Transverse colon (tissue), 4 donors: ENCODE measurements around the gene CDK14. TPM values are rescaled to one million over a fixed set of nuclear protein-coding genes. Genes with fewer than 3 reads are reported as not detected.

Experiments used
- DNase-seq: peaks from one replicate; pipeline ENCODE4 v3.0.0-alpha.2; 2019
- H3K27ac ChIP-seq, 4 donors: fragments of 200-600 bp; sonication (generic); 2 replicates each; pipeline ENCODE4 v1.5.1; 2016 to 2018; ENCODE audit warnings: inconsistent platforms in 4 of 4
- H3K27me3 ChIP-seq: fragments of 200-600 bp; sonication (generic); 2 replicates; pipeline ENCODE4 v1.5.1; 2017; ENCODE audit warnings: inconsistent platforms
- H3K36me3 ChIP-seq, 4 donors: fragments of 200-600 bp; sonication (generic); 2 replicates each; pipeline ENCODE4 v1.5.1; 2017 to 2019; ENCODE audit warnings: inconsistent platforms in 4 of 4
- H3K4me1 ChIP-seq, 4 donors: fragments of 200-600 bp; sonication (generic); 2 replicates each; pipeline ENCODE4 v1.5.1; 2017 to 2020; ENCODE audit warnings: inconsistent platforms in 4 of 4
- H3K4me3 ChIP-seq, 4 donors: fragments of 200-600 bp; sonication (generic); 1 replicate in 1 of 4; 2 replicates in 3 of 4; pipeline versions ENCODE4 v1.5.1 to v1.6.1; 2017 to 2019; ENCODE audit warnings: inconsistent platforms in 4 of 4
- H3K9me3 ChIP-seq, 2 donors: fragments of 200-600 bp; sonication (generic); 2 replicates each; pipeline ENCODE4 v1.5.1; 2017 to 2019; ENCODE audit warnings: inconsistent platforms in 2 of 2
- CTCF ChIP-seq, 5 experiments: fragments of 200-600 bp in 3 of 5; fragments of 450-650 bp in 2 of 5; sonication (generic) in 3 of 5; IDR thresholded peaks; 1 replicate in 2 of 5; 2 replicates in 3 of 5; pipeline ENCODE4 v1.5.1; 2016 to 2017; ENCODE audit warnings: antibody characterized with exemption in 5 of 5, inconsistent platforms in 3 of 5, mild to moderate bottlenecking in 2 of 5, moderate library complexity in 1 of 5
- EP300 ChIP-seq: sonication (generic); formaldehyde crosslinking; IDR thresholded peaks from one replicate; pipeline ENCODE4 v1.6.1; 2017; ENCODE audit warnings: antibody characterized with exemption, low read depth
- POLR2A ChIP-seq: fragments of 450-650 bp; IDR thresholded peaks from one replicate; pipeline ENCODE4 v1.6.1; 2016; ENCODE audit warnings: antibody characterized with exemption, mild to moderate bottlenecking, moderate library complexity
- POLR2AphosphoS5 ChIP-seq, 3 donors: sonication (generic); formaldehyde crosslinking; IDR thresholded peaks; one replicate each; pipeline ENCODE4 v1.6.1; 2016; ENCODE audit warnings: antibody characterized with exemption in 3 of 3
- WGBS, 2 donors: methylation state at CpG; one replicate each; pipeline ENCODE4 v1.1.5; 2018; ENCODE audit warnings: low coverage in 1 of 2; 5-methylcytosine and 5-hydroxymethylcytosine counted together
- in situ Hi-C, 4 donors: fragments of 200-750 bp; cut with MboI; loops; one replicate each; pipeline versions ENCODE4 v1.15.0 to v1.15.1; 2017; ENCODE audit warnings: low sequenced_read_pairs in 3 of 4, low pct_ligation_motif_present in 1 of 4, low pct_unique_long_range_greater_than_20kb in 1 of 4
- intact Hi-C: fragments of 100-400 bp; cut with DNase I; formaldehyde crosslinking; loops from one replicate; pipeline ENCODE4 v1.15.1; 2023; ENCODE audit warnings: low total_unique reads
- total RNA-seq, 4 donors: library from RNA; depleted of rRNA; stranded (reverse); fragments of >200 nt; gene quantifications; one replicate each; pipeline ENCODE4 v1.1.0, GENCODE V29; 2016

The CDK14 gene
- total RNA-seq, 4 donors from 2014 or later = 0.40 to 15.4 (median 4.8) TPM

- H3K4me3 ChIP-seq = no peak overlapping the region
- no peak overlapping the region for H3K27ac ChIP-seq
- H3K36me3 ChIP-seq = no peaks in the 10 kb centered on the region
- no peaks in the 10 kb centered on the region for H3K4me1 ChIP-seq
- intact Hi-C loops = no loop called here
- no peak for DNase-seq
- in situ Hi-C loops = loop anchor here in 1 of 4 donors (25.0 kb wide), 1 partner anchor 457 kb away; no protein-coding TSS in a partner anchor
- no peak for TF ChIP-seq POLR2AphosphoS5 (IDR thresholded peaks at IDR 0.05)
- no peak for TF ChIP-seq POLR2A
- TF ChIP-seq EP300 = no peak
- TF ChIP-seq CTCF (IDR thresholded peaks at IDR 0.05) = no peak
- 92 to 93% methylated on average over 2 to 3 of the region's 3 CpGs for WGBS, 2 donors
- H3K27me3 ChIP-seq = no peaks in the 10 kb centered on the region
- H3K9me3 ChIP-seq = no peaks in the 10 kb centered on the region
These were observed 16.1 kb upstream of the CDK14 start for GRCh38 chr7:90580051-90580450.

- H3K27ac ChIP-seq = no peak overlapping the region
- TF ChIP-seq POLR2AphosphoS5 (IDR thresholded peaks at IDR 0.05) (no peak), EP300 (no peak), CTCF (IDR thresholded peaks at IDR 0.05) (no peak), POLR2A (no peak)
- no peaks in the 10 kb centered on the region for H3K27me3 ChIP-seq
- H3K9me3 ChIP-seq = no peaks in the 10 kb centered on the region
- no peak overlapping the region for H3K4me3 ChIP-seq
- WGBS, 2 donors = 67 to 74% methylated on average over 2 of the region's 2 CpGs
- H3K36me3 ChIP-seq = no peaks in the 10 kb centered on the region
- no peak for DNase-seq
- intact Hi-C loops = no loop called here
- in situ Hi-C loops = loop anchor here in 1 of 4 donors (25.0 kb wide), 1 partner anchor 455 kb away; no protein-coding TSS in a partner anchor
- H3K4me1 ChIP-seq = no peaks in the 10 kb centered on the region
These were observed 14.0 kb upstream of the CDK14 start for GRCh38 chr7:90582164-90582563.

DNA sequence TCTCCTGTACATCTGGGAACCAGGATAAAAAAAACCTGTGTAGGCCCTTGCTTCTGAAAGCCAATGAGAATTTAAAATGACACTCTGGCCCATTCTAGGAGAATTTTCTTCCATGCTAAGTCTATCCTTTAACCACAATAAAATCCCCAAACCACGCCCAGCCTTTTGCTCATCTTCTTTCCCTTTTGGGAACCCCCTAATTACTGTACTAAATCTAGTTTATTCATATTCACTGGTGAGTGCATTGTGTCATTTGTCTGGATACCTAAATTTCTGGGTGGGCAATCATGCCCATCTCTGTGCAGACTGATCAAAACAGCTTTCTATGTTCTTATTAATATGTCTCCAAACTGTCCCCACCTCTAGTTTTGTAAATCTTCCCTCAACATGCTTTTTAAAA, 11.7 kb upstream of the CDK14 start:
- H3K9me3 ChIP-seq = no peaks in the 10 kb centered on the region
- no peak overlapping the region for H3K4me3 ChIP-seq
- TF ChIP-seq POLR2AphosphoS5 (IDR thresholded peaks at IDR 0.05) (no peak), CTCF (IDR thresholded peaks at IDR 0.05) (no peak), EP300 (no peak), POLR2A (no peak)
- in situ Hi-C loops (loop anchor here in 1 of 4 donors (25.0 kb wide), 1 partner anchor 453 kb away; no protein-coding TSS in a partner anchor), intact Hi-C loops (no loop called here)
- 74 to 78% methylated on average over 1 of the region's 1 CpG for WGBS, 2 donors
- H3K36me3 ChIP-seq = no peaks in the 10 kb centered on the region
- H3K27me3 ChIP-seq = no peaks in the 10 kb centered on the region
- no peaks in the 10 kb centered on the region for H3K4me1 ChIP-seq
- no peak overlapping the region for H3K27ac ChIP-seq
- no peak for DNase-seq

DNA sequence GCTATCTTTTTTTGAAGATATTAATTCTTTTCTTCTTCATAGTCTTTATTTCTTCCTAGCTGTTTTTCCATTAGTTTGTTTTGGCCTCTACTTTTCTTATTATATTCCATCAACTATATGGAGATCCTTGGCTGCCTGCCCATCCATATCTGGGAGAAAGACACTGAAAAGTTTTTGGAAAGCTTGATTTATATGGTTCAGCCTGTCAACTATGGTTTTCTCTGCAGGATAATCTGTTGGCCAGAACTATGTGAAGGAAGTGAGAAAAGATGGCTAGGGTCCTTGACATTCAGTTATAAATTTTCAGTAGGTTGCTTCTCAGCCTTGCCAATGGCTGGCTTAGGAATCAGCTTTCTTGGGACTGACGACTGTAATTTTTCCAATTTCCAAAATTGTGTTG, 10.0 kb upstream of the CDK14 start:
- Histone ChIP-seq H3K27ac (no peak overlapping the region), H3K36me3 (no peaks in the 10 kb centered on the region), H3K9me3 (no peaks in the 10 kb centered on the region), H3K27me3 (no peaks in the 10 kb centered on the region), H3K4me3 (no peak overlapping the region), H3K4me1 (no peaks in the 10 kb centered on the region)
- no peak for TF ChIP-seq CTCF (IDR thresholded peaks at IDR 0.05)
- TF ChIP-seq POLR2A = no peak
- TF ChIP-seq EP300 = no peak
- no peak for TF ChIP-seq POLR2AphosphoS5 (IDR thresholded peaks at IDR 0.05)
- DNase-seq = no peak
- intact Hi-C loops (no loop called here), in situ Hi-C loops (loop anchor here in 1 of 4 donors (25.0 kb wide), 1 partner anchor 451 kb away; no protein-coding TSS in a partner anchor)
- 85 to 100% methylated on average over 1 of the region's 1 CpG for WGBS, 2 donors
